ENCODE results near the gene OPHN1.

Gene OPHN1

GRCh38 chrX:68433155-68433980, at the start of gene OPHN1:
Gene OPHN1, minus strand, starts transcription at chrX:68433495. Its CDS starts 475 bp downstream, at chrX:68433020.
- DNase-seq: no peak

- DNase-seq: no peak
These were observed 47.7 kb upstream of the OPHN1 start for GRCh38 chrX:68480969-68481368.

GRCh38 chrX:68464796-68465195, 31.5 kb upstream of the OPHN1 start:
- DNase-seq: no peak

- DNase-seq: no peak
These were observed 30.6 kb upstream of the OPHN1 start for GRCh38 chrX:68463880-68464279.

- no peak for DNase-seq
These were observed 29.4 kb upstream of the OPHN1 start for GRCh38 chrX:68462653-68463052.

- DNase-seq: no peak
These were observed 28.9 kb upstream of the OPHN1 start for GRCh38 chrX:68462197-68462596.

- no peak for DNase-seq
These were observed 28.3 kb upstream of the OPHN1 start for GRCh38 chrX:68461576-68461975.

GRCh38 chrX:68461093-68461492, 27.8 kb upstream of the OPHN1 start:
- no peak for DNase-seq

- no peak for DNase-seq
These were observed 21.8 kb upstream of the OPHN1 start for GRCh38 chrX:68455151-68455510.

GRCh38 chrX:68454476-68455150, 21.3 kb upstream of the OPHN1 start:
- DNase-seq: no peak

- DNase-seq: no peak
These were observed 18.4 kb upstream of the OPHN1 start for GRCh38 chrX:68451720-68452119.

- no peak for DNase-seq
These were observed 10.0 kb upstream of the OPHN1 start for GRCh38 chrX:68443155-68443868.

- DNase-seq: no peak
These were observed 7.6 kb upstream of the OPHN1 start for GRCh38 chrX:68440940-68441339.

- DNase-seq: no peak
These were observed 7.1 kb upstream of the OPHN1 start for GRCh38 chrX:68440442-68440841.

GRCh38 chrX:68439341-68439740, 6.0 kb upstream of the OPHN1 start:
- DNase-seq: no peak

- no peak for DNase-seq
These were observed 5.3 kb upstream of the OPHN1 start for GRCh38 chrX:68438575-68438974.

- DNase-seq: no peak
These were observed 645 bp upstream of the OPHN1 start for GRCh38 chrX:68433981-68434299.

- DNase-seq: no peak
These were observed 647 bp downstream of the OPHN1 start for GRCh38 chrX:68432648-68433047.

GRCh38 chrX:68431836-68432235, 1.5 kb downstream of the OPHN1 start:
- DNase-seq: no peak

GRCh38 chrX:68429216-68429615, 4.1 kb downstream of the OPHN1 start:
- no peak for DNase-seq

- no peak for DNase-seq
These were observed 4.9 kb downstream of the OPHN1 start for GRCh38 chrX:68428431-68428830.

- DNase-seq: no peak
These were observed 8.6 kb downstream of the OPHN1 start for GRCh38 chrX:68424719-68425118.

- DNase-seq: no peak
These were observed 10.8 kb downstream of the OPHN1 start for GRCh38 chrX:68422478-68422877.

- DNase-seq: no peak
These were observed 11.7 kb downstream of the OPHN1 start for GRCh38 chrX:68421636-68422035.
